Right lobe of liver (tissue), 6 donors: ENCODE results near the gene EVPLL. TPM values are rescaled to one million over a fixed set of nuclear protein-coding genes. Genes with fewer than 3 reads are reported as not detected.

ENCODE experiments used
- ATAC-seq, 4 donors: fragments of 200-7000 bp; cut with Tn5 transposase; one replicate each; pipeline ENCODE4 v1.9.1; 2020; ENCODE audit warnings: mild to moderate bottlenecking in 4 of 4, moderate library complexity in 4 of 4
- DNase-seq, 3 donors: peaks; one replicate each; pipeline ENCODE4 v3.0.0-alpha.2; 2020
- H3K27ac ChIP-seq, 3 donors: fragments of 200-600 bp; one replicate each; pipeline ENCODE4 v1.8.0; 2022
- H3K27me3 ChIP-seq, 2 donors: fragments of 200-600 bp; one replicate each; pipeline ENCODE4 v1.8.0; 2022
- H3K36me3 ChIP-seq, 4 donors: fragments of 200-600 bp; sonication (generic) in 1 of 4; one replicate each; pipeline versions ENCODE4 v1.5.1 to v1.8.0; 2017 to 2022; ENCODE audit warnings: control low read depth in 1 of 4
- H3K4me1 ChIP-seq, 4 donors: fragments of 200-600 bp; sonication (generic) in 1 of 4; one replicate each; pipeline versions ENCODE4 v1.5.1 to v1.8.0; 2017 to 2022; ENCODE audit warnings: control low read depth in 1 of 4
- H3K4me3 ChIP-seq, 3 donors: fragments of 200-600 bp; one replicate each; pipeline ENCODE4 v1.8.0; 2022
- H3K9me3 ChIP-seq, 4 donors: fragments of 200-600 bp; sonication (generic) in 1 of 4; one replicate each; pipeline versions ENCODE4 v1.5.1 to v1.8.0; 2017 to 2022; ENCODE audit warnings: control low read depth in 1 of 4
- CTCF ChIP-seq, 4 donors: fragments of 200-600 bp in 3 of 4; fragments of 450-650 bp in 1 of 4; IDR thresholded peaks; one replicate each; pipeline versions ENCODE4 v1.5.1 to v1.8.0; 2016 to 2022; ENCODE audit warnings: antibody characterized with exemption in 4 of 4, mild to moderate bottlenecking in 2 of 4
- POLR2A ChIP-seq: fragments of 450-650 bp; IDR thresholded peaks from one replicate; pipeline ENCODE4 v1.6.1; 2017; ENCODE audit warnings: antibody characterized with exemption, mild to moderate bottlenecking
- WGBS: methylation state at CpG from one replicate; pipeline ENCODE4 v1.1.6; 2018; ENCODE audit warnings: low coverage, low lambda C conversion rate; ENCODE audit not compliant: insufficient coverage; ENCODE audit errors: missing lambda C conversion rate; 5-methylcytosine and 5-hydroxymethylcytosine counted together
- intact Hi-C, 2 donors: fragments of 100-400 bp; cut with DNase I; formaldehyde crosslinking; loops; one replicate each; pipeline versions ENCODE4 v1.11.2 to v1.14.1; 2022
- total RNA-seq, 6 experiments: library from RNA; depleted of rRNA in 2 of 6; stranded (reverse); fragments of >200 nt in 2 of 6; fragmentation: NEBNext Ultra II Directional in 3 of 6; extraction: Animal tissue kit (Norgen Biotek cat#: 25700) in 3 of 6; gene quantifications; one replicate each; pipeline versions ENCODE4 v1.1.0 to v1.2.4, GENCODE V29; 2016 to 2023
- donor health status: DM: no; HTN: yes; CAD: no.
- donor health status: DM: no; HTN: no; CAD: no.
- donor health status: DM: no; HTN: no; CAD: no.
- donor health status: DM: no; HTN: yes; CAD: no.
- donor health status: DM: no; HTN: yes; CAD: no.

EVPLL gene
- total RNA-seq, 6 experiments from 2014 or later = 0.46 to 1.6 (median 1.0) TPM

- Histone ChIP-seq H3K4me1 (peaks cover 0 to 41% (median 15%) of the 10 kb centered on the region in 4 donors), H3K36me3 (peaks cover 0 to 26% (median 7%) of the 10 kb centered on the region in 4 donors), H3K27me3 (no peaks in the 10 kb centered on the region), H3K9me3 (no peaks in the 10 kb centered on the region), H3K27ac (peak overlapping the region; percentile 89 to 100 (median 100)), H3K4me3 (peak overlapping the region in 2 of 3 donors; percentile 90 to 98)
- intact Hi-C loops = no loop called here
- TF ChIP-seq CTCF (IDR thresholded peaks at IDR 0.05) (no peak), POLR2A (no peak)
- peak in 1 of 3 donors; percentile 85 for DNase-seq
- 27% methylated on average over 5 of the region's 8 CpGs for WGBS
- peak; percentile 1 to 12 (median 4) for ATAC-seq
These were observed 17.1 kb upstream of the EVPLL start for GRCh38 chr17:18360518-18360917.

DNA sequence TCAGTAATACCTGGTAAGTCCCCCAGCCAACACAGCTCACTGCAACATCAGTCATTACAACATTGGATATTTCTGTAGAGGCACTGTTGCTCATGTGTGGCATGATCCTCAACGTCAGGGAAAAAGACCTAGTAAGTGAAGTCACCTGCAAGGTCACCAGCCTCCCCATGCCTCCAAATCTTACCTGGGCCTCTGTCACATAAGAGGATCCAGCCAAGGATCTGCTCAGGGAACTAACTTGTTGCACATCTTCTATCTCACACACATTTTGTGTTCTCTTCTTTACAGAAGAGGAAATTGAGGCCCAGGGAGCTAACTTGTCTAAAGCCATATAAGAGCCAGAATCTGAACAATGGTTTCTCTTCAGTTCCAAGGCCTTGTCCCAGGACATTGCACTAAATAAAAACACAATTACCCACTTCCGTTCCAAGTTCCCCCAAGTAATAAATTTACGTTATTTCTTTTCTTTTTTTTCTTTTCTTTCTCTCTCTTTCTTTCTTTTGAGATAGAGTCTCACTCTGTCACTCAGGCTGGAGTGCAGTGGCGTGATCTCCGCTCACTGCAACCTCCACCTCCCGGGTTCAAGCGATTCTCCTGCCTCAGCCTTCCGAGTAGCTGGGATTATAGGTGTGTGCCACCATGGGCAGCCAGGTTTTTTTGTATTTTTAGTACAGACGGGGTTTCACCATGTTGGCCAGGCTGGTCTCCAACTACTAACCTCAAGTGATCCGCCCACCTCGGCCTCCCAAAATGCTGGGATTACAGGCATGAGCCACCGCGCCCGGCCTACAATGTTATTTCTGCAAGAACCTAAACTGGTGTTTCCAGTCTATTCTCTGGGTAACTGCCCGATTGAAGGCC lies 15.5 kb upstream of the EVPLL start:
- H3K4me1 ChIP-seq = peaks cover 0 to 37% (median 15%) of the 10 kb centered on the region in 4 donors
- intact Hi-C loops = no loop called here
- TF ChIP-seq CTCF (IDR thresholded peaks at IDR 0.05) (no peak), POLR2A (peak; percentile 49)
- 15% methylated on average over 9 of the region's 15 CpGs for whole genome bisulfite sequencing
- H3K9me3 ChIP-seq = no peaks in the 10 kb centered on the region
- no peaks in the 10 kb centered on the region for H3K27me3 ChIP-seq
- H3K27ac ChIP-seq = peak overlapping the region; percentile 89 to 100 (median 100)
- DNase-seq = no peak
- H3K4me3 ChIP-seq = peak overlapping the region; percentile 19 to 98 (median 90)
- peaks cover 0 to 19% (median 5%) of the 10 kb centered on the region in 4 donors for H3K36me3 ChIP-seq
- ATAC-seq = peak in 2 of 4 donors; percentile 7 to 12

- WGBS = 3% methylated on average over 8 of the region's 14 CpGs
- H3K4me1 ChIP-seq = peaks cover 0 to 32% (median 13%) of the 10 kb centered on the region in 4 donors
- H3K27me3 ChIP-seq = no peaks in the 10 kb centered on the region
- peak overlapping the region; percentile 89 to 100 (median 100) for H3K27ac ChIP-seq
- peaks cover 0 to 19% (median 5%) of the 10 kb centered on the region in 4 donors for H3K36me3 ChIP-seq
- DNase-seq (peak; percentile 91 to 98 (median 94)), ATAC-seq (peak; percentile 52 to 70 (median 66))
- TF ChIP-seq CTCF (IDR thresholded peaks at IDR 0.05) = no peak
- intact Hi-C loops = no loop called here
- H3K4me3 ChIP-seq = peak overlapping the region; percentile 87 to 98 (median 90)
- H3K9me3 ChIP-seq = no peaks in the 10 kb centered on the region
These were observed 14.9 kb upstream of the EVPLL start for GRCh38 chr17:18362698-18363100.

- peaks cover 0 to 18% (median 5%) of the 10 kb centered on the region in 4 donors for H3K36me3 ChIP-seq
- ATAC-seq (peak; percentile 87 to 96 (median 91)), DNase-seq (peak; percentile 97 to 99 (median 99))
- peaks cover 0 to 26% (median 10%) of the 10 kb centered on the region in 4 donors for H3K4me1 ChIP-seq
- H3K27ac ChIP-seq = peak within 1 kb of the TSS; percentile 89 to 100 (median 100)
- peak; percentile 95 for TF ChIP-seq POLR2A
- TF ChIP-seq CTCF (IDR thresholded peaks at IDR 0.05) = no peak
- intact Hi-C loops = no loop called here
- peak within 1 kb of the TSS; percentile 87 to 98 (median 90) for H3K4me3 ChIP-seq
- WGBS = under 1% methylated on average over 18 of the region's 76 CpGs
- no peaks in the 10 kb centered on the region for H3K9me3 ChIP-seq
- H3K27me3 ChIP-seq = no peaks in the 10 kb centered on the region
These were observed 14.2 kb upstream of the EVPLL start, which contains the start of gene SHMT1 for GRCh38 chr17:18363101-18364049. TSS of gene SHMT1 (minus strand) at chr17:18363550. CDS start at chr17:18355981, 7,569 bp downstream.
